SK-N-MC (cell line): ENCODE data around the gene KIDINS220.

ENCODE experiments used
- DNase-seq: peaks from one replicate; pipeline ENCODE4 v3.0.0-alpha.2; 2011; ENCODE audit warnings: low read depth, low spot score
- H3K27ac ChIP-seq: fragments of 200-600 bp; sonication (generic); 2 replicates; pipeline ENCODE4 v1.5.1; 2016; ENCODE audit warnings: mixed run types
- H3K36me3 ChIP-seq: fragments of 200-600 bp; sonication (generic); 2 replicates; pipeline ENCODE4 v1.6.1; 2017; ENCODE audit warnings: antibody characterized with exemption, low read length, mixed read lengths; ENCODE audit not compliant: insufficient read depth
- H3K4me3 ChIP-seq: fragments of 200-600 bp; sonication (generic); 2 replicates; pipeline ENCODE4 v1.5.1; 2016
- H3K9ac ChIP-seq: fragments of 200-600 bp; sonication (generic); 2 replicates; pipeline ENCODE4 v1.8.0; 2017; ENCODE audit warnings: mixed run types, mixed read lengths; ENCODE audit not compliant: insufficient read length
- H3K9me3 ChIP-seq: fragments of 200-600 bp; sonication (generic); 2 replicates; pipeline ENCODE4 v1.6.1; 2017; ENCODE audit warnings: low read depth, mild to moderate bottlenecking, antibody characterized with exemption, low read length, moderate library complexity, mixed read lengths
- EZH2 ChIP-seq: fragments of 200-600 bp; sonication (generic); IDR thresholded peaks from one replicate; pipeline ENCODE4 v1.6.1; 2017; ENCODE audit warnings: antibody characterized with exemption
- FOXP2 ChIP-seq: optimal IDR thresholded peaks from 2 replicates; pipeline ENCODE3; 2011; ENCODE audit warnings: mild to moderate bottlenecking, moderate library complexity; ENCODE audit not compliant: insufficient read depth; ENCODE audit errors: extremely low read length, control extremely low read depth
- POLR2AphosphoS5 ChIP-seq: IDR thresholded peaks from 2 replicates; pipeline ENCODE4 v1.6.1; 2012; ENCODE audit warnings: mild to moderate bottlenecking, low read depth, low read length, borderline replicate concordance

KIDINS220 gene

DNA sequence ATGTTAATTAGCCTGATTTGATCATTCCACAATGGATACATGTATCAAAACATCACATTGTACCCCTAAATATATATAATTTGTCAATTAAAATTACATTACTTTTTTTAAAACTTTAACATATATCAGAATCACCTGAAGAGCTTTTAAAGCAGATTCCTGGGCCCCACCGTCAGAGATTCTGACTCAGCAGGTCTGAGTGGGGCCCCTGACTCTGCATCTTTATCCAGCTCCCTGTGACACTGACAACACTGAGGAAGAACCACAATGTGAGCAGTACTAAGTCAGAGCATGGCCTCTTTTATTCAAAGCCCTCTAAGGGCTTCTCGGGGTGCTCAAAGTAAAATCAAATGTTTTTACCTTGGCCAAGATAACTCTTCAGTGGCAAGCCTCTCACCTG lies 9.7 kb downstream of the KIDINS220 start:
- Histone ChIP-seq H3K36me3 (peaks cover 14% of the 10 kb centered on the region), H3K4me3 (no peak overlapping the region), H3K27ac (no peak overlapping the region), H3K9ac (no peak overlapping the region), H3K9me3 (no peaks in the 10 kb centered on the region)
- DNase-seq, result no peak
- TF ChIP-seq POLR2AphosphoS5, result no peak

DNA sequence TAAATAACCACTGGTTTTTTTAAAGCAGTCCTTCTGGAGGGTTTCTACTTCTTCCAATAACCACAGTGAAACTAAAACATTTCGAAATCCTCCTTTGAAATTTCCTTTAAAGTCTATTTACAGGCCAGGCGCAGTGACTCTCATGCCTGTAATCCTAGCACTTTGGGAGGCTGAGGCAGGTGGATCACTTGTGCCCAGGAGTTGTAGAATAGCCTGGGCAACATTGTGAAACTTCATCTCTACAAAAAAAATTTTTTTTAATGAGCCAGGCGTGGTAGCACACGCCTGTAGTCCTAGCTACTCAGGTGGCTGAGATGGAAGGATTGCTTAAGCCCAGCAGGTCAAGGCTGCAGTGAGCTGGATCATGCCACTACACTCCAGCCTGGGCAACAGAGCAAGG lies 15.2 kb downstream of the KIDINS220 start:
- no peak for DNase-seq
- Histone ChIP-seq H3K4me3 (no peak overlapping the region), H3K36me3 (peaks cover 21% of the 10 kb centered on the region), H3K9ac (no peak overlapping the region), H3K9me3 (no peaks in the 10 kb centered on the region), H3K27ac (no peak overlapping the region)
- no peak for TF ChIP-seq POLR2AphosphoS5
- no peak for TF ChIP-seq EZH2
- TF ChIP-seq FOXP2, result no peak

DNA sequence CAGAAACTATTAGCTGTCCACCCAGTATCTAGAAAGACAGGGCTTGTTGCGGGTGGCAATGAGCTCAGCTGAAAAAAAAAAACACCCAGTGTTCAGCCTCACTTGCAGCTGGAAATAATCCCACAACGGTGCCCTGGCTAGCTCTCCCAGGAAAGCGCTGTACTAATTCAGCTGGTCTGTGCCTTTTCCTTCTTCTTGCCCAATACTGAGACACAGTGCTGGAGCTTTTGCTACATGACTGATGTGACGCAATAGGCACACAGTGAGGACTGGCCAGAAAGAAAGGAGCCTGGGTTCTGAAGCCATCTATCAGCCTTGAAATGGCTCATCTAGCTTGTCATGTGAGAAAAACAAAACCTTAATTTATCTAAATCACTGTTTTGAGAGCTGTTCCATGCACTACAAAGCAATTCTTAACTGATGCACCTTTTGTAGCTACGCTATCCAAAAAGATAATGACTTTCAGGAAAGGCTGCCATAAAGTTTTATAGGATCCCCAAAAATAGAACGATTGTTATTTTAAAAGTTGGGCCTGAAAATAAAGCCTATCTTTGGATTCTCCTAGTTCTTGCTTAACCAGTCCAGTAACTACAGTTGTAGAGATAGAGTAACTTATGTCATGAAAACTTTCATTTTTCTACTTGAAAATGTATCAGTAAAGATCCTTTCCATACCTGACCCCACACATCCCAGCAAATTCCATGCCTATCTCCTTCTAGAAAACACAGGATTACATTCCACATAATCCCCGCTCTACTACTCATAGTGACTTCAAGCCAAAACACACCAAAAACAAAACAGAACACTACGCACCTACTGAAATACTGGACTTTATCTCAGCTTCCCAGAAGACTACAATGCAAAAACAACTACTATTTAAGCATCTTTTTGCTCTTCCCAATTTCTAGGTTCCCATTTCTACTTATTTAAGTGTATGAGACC lies 15.9 kb downstream of the KIDINS220 start:
- TF ChIP-seq POLR2AphosphoS5 (no peak), EZH2 (no peak), FOXP2 (no peak)
- Histone ChIP-seq H3K9ac (no peak overlapping the region), H3K27ac (no peak overlapping the region), H3K9me3 (no peaks in the 10 kb centered on the region), H3K36me3 (peaks cover 21% of the 10 kb centered on the region), H3K4me3 (no peak overlapping the region)
- no peak for DNase-seq

DNA sequence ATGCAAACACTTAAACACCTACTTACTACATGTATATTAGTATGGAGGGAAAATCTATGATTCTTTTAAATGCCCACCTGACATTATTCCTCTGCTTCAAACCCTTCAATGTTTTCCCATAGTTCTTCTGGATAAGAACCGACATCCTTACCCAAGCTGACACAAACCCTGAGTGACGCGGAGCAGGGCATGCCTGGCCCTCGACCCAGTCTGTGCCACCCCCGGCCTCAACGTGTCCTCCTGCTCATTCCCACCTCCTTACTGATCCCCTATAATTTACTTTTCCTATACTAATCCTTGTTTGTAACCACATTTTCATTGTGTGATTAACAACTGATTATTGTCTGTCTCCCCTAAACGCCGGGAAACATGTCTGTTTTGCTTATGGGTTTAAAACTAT lies 17.5 kb downstream of the KIDINS220 start:
- H3K4me3 ChIP-seq, result no peak overlapping the region
- peaks cover 22% of the 10 kb centered on the region for H3K36me3 ChIP-seq
- TF ChIP-seq EZH2 (no peak), POLR2AphosphoS5 (no peak), FOXP2 (no peak)
- DNase-seq, result no peak
- no peak overlapping the region for H3K27ac ChIP-seq
- no peaks in the 10 kb centered on the region for H3K9me3 ChIP-seq
- H3K9ac ChIP-seq, result no peak overlapping the region

DNA sequence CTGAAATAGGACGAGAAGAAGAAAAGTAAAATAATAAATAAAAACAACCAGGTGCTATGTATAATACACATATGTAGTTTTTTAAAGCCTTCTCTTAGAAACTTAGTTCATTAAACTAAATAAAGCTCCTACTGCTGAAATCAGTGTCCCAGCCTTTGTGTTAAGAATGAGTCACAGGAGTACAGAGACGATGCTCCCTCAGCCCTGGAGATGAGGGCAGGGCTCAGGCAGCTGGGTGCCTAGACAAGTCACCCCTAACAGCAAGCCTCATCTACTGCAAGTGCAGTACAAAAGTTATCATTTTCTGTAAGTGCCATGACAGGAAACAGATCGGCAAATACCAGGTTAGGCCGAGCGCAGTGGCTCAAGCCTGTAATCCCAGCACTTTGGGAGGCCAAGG lies 18.2 kb downstream of the KIDINS220 start:
- Histone ChIP-seq H3K9ac (no peak overlapping the region), H3K27ac (no peak overlapping the region), H3K9me3 (no peaks in the 10 kb centered on the region), H3K36me3 (peaks cover 14% of the 10 kb centered on the region), H3K4me3 (no peak overlapping the region)
- TF ChIP-seq POLR2AphosphoS5, result no peak
- no peak for TF ChIP-seq EZH2
- no peak for TF ChIP-seq FOXP2
- no peak for DNase-seq

DNA sequence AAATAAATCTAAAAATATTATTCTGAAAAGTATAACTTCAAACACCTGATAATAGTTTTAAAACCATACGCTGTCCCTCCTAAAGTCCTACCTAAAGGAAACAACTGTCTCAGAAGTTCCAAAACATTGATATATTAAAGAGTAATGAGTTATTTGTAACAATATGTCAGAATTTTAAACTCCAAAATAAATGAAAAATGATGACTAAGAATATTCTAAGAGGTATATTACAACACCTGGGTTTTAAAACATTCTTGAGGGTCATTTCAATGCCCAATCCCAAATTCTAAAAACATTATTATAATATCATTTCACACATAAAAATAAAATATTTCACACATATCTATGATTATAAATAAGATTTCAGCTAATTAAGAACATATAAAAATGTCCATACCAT lies 20.2 kb downstream of the KIDINS220 start:
- DNase-seq, result no peak
- TF ChIP-seq EZH2, result no peak
- no peak for TF ChIP-seq POLR2AphosphoS5
- no peak for TF ChIP-seq FOXP2
- H3K4me3 ChIP-seq, result no peak overlapping the region
- H3K27ac ChIP-seq, result no peak overlapping the region
- no peak overlapping the region for H3K9ac ChIP-seq
- no peaks in the 10 kb centered on the region for H3K9me3 ChIP-seq
- H3K36me3 ChIP-seq, result peaks cover 15% of the 10 kb centered on the region

DNA sequence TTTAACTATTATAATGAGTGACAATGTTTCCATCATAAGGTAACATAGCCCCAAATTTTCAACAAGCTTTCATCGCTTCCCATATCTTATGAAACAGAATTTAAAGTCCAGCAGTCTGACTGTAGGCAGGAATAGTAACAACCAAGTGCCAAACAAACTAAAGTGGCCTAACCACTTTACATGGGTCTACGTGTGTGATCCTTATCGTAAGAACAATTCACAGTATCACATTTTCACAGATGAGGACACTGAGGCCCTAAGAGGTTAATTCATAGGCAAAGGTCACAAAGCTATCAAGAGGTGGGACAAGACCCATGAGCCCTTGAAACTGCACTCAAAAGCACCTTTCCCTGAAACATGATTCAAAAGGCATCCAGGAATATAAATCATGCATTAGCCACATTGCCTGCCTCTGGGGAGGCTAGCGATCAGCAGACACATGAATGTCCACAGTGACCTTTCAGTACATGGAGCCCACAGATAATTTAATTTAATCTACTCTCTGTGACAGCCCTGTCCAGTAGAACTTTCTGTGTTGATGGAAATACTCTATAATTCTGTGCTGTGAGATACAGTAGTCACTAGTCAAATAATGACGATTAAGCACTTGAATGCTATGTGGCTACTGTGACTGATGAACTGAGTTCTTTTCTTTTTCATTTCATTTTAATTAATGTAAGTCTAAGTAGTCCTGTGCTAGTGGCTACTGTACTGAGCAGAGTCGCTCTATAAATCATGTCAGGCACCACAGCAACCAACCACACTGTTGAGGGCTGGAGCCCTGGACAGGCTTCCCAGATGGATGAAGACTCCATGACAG lies 30.3 kb downstream of the KIDINS220 start:
- H3K9ac ChIP-seq, result no peak overlapping the region
- H3K36me3 ChIP-seq, result peaks cover 58% of the 10 kb centered on the region
- H3K9me3 ChIP-seq, result no peaks in the 10 kb centered on the region
- no peak for TF ChIP-seq POLR2AphosphoS5
- TF ChIP-seq FOXP2, result no peak
- no peak for TF ChIP-seq EZH2
- H3K27ac ChIP-seq, result no peak overlapping the region
- H3K4me3 ChIP-seq, result no peak overlapping the region
- no peak for DNase-seq
